Trophoblast cell (in vitro differentiated cells and primary cell): ENCODE results near the gene EPHA3.

ENCODE experiments used
- DNase-seq, 2 donors: peaks; one replicate each; pipeline ENCODE4 v3.0.0-alpha.2; 2016
- H2AFZ ChIP-seq: 2 replicates; pipeline ENCODE4 v1.6.1; 2013; ENCODE audit warnings: low read length, moderate library complexity, mild to moderate bottlenecking; ENCODE audit not compliant: insufficient read depth, poor library complexity
- H2AK5ac ChIP-seq: 2 replicates; pipeline ENCODE4 v1.6.1; 2013; ENCODE audit warnings: mild to moderate bottlenecking, low read length
- H2BK120ac ChIP-seq: 2 replicates; pipeline ENCODE4 v1.6.1; 2013; ENCODE audit warnings: low read length, mild to moderate bottlenecking, moderate library complexity; ENCODE audit not compliant: insufficient read depth, poor library complexity
- H2BK12ac ChIP-seq: 2 replicates; pipeline ENCODE4 v1.6.1; 2013; ENCODE audit warnings: mild to moderate bottlenecking, low read length, moderate library complexity
- H2BK5ac ChIP-seq: 2 replicates; pipeline ENCODE4 v1.6.1; 2013; ENCODE audit warnings: low read length, low read depth, moderate library complexity, mild to moderate bottlenecking; ENCODE audit not compliant: poor library complexity
- H3K14ac ChIP-seq: 2 replicates; pipeline ENCODE4 v1.6.1; 2013; ENCODE audit warnings: mild to moderate bottlenecking, low read length
- H3K18ac ChIP-seq: 2 replicates; pipeline ENCODE4 v1.6.1; 2013; ENCODE audit warnings: mild to moderate bottlenecking, low read length
- H3K23ac ChIP-seq: 2 replicates; pipeline ENCODE4 v1.6.1; 2013; ENCODE audit warnings: low read length
- H3K27ac ChIP-seq: 2 replicates; pipeline ENCODE4 v1.5.1; 2013; ENCODE audit warnings: low read depth, mild to moderate bottlenecking, inconsistent platforms, low read length, moderate library complexity
- H3K27me3 ChIP-seq: 2 replicates; pipeline ENCODE4 v1.6.1; 2013; ENCODE audit warnings: inconsistent platforms, mild to moderate bottlenecking, low read length, moderate library complexity; ENCODE audit not compliant: insufficient read depth
- H3K36me3 ChIP-seq, 2 experiments: 1 replicate in 1 of 2; 2 replicates in 1 of 2; pipeline ENCODE4 v1.6.1; 2013; ENCODE audit warnings: low read length in 2 of 2, mild to moderate bottlenecking in 2 of 2, moderate library complexity in 1 of 2; ENCODE audit not compliant: insufficient read depth in 2 of 2, control insufficient read depth in 1 of 2
- H3K4ac ChIP-seq: 2 replicates; pipeline ENCODE4 v1.6.1; 2013; ENCODE audit warnings: low read depth, mild to moderate bottlenecking, low read length, moderate library complexity
- H3K4me1 ChIP-seq, 2 experiments: 1 replicate in 1 of 2; 2 replicates in 1 of 2; pipeline ENCODE4 v1.6.1; 2013; ENCODE audit warnings: low read length in 2 of 2, mild to moderate bottlenecking in 2 of 2, moderate library complexity in 1 of 2; ENCODE audit not compliant: insufficient read depth in 2 of 2, control insufficient read depth in 1 of 2
- H3K4me2 ChIP-seq: 2 replicates; pipeline ENCODE4 v1.6.1; 2013; ENCODE audit warnings: inconsistent platforms, mild to moderate bottlenecking, low read length, moderate library complexity
- H3K4me3 ChIP-seq: 2 replicates; pipeline ENCODE4 v1.5.1; 2013; ENCODE audit warnings: mild to moderate bottlenecking, low read depth, low read length, inconsistent platforms
- H3K79me1 ChIP-seq: one replicate; pipeline ENCODE4 v1.6.1; 2013; ENCODE audit warnings: low read length
- H3K79me2 ChIP-seq: 2 replicates; pipeline ENCODE4 v1.6.1; 2013; ENCODE audit warnings: low read length, mild to moderate bottlenecking; ENCODE audit not compliant: control insufficient read depth, insufficient read depth, poor library complexity
- H3K9ac ChIP-seq: 2 replicates; pipeline ENCODE4 v1.6.1; 2013; ENCODE audit warnings: mild to moderate bottlenecking, low read length
- H3K9me3 ChIP-seq: 2 replicates; pipeline ENCODE4 v1.6.1; 2013; ENCODE audit warnings: low read depth, mild to moderate bottlenecking, control low read depth, inconsistent platforms, low read length; ENCODE audit not compliant: insufficient read depth
- H4K12ac ChIP-seq: 2 replicates; pipeline ENCODE4 v1.6.1; 2013; ENCODE audit warnings: low read depth, mild to moderate bottlenecking, low read length, moderate library complexity
- H4K8ac ChIP-seq: 2 replicates; pipeline ENCODE4 v1.6.1; 2013; ENCODE audit warnings: low read depth, mild to moderate bottlenecking, low read length, moderate library complexity
- H4K91ac ChIP-seq: one replicate; pipeline ENCODE4 v1.6.1; 2013; ENCODE audit warnings: low read depth, mild to moderate bottlenecking, low read length, moderate library complexity
- WGBS: extraction: QIAGEN DNeasy Blood & Tissue Kit; methylation state at CpG from one replicate; pipeline ENCODE4 v1.1.7; 2013; ENCODE audit warnings: missing lambda C conversion rate; ENCODE audit not compliant: insufficient read length, insufficient coverage; ENCODE audit errors: extremely low coverage; 5-methylcytosine and 5-hydroxymethylcytosine counted together

The EPHA3 gene

GRCh38 chr3:89414270-89414669, 306.8 kb downstream of the EPHA3 start:
- H2BK120ac ChIP-seq: no peak overlapping the region
- H3K14ac ChIP-seq: no peak overlapping the region
- H3K4me2 ChIP-seq: no peak overlapping the region
- no peaks in the 10 kb centered on the region for H3K79me1 ChIP-seq
- H3K27me3 ChIP-seq: no peaks in the 10 kb centered on the region
- no CpG with 5 or more reads among the region's 4 CpGs for WGBS
- H3K4ac ChIP-seq: no peak overlapping the region
- H3K4me1 ChIP-seq: no peaks in the 10 kb centered on the region
- H3K18ac ChIP-seq: no peak overlapping the region
- H3K23ac ChIP-seq: no peak overlapping the region
- no peak overlapping the region for H3K4me3 ChIP-seq
- no peaks in the 10 kb centered on the region for H3K36me3 ChIP-seq
- no peak for DNase-seq
- no peak overlapping the region for H3K9ac ChIP-seq
- H3K79me2 ChIP-seq: no peaks in the 10 kb centered on the region
- H2AK5ac ChIP-seq: no peak overlapping the region
- no peak overlapping the region for H2BK12ac ChIP-seq
- no peak overlapping the region for H4K12ac ChIP-seq
- no peak overlapping the region for H2BK5ac ChIP-seq
- H3K9me3 ChIP-seq: no peaks in the 10 kb centered on the region
- no peak overlapping the region for H2AFZ ChIP-seq
- H4K91ac ChIP-seq: no peak overlapping the region
- H3K27ac ChIP-seq: no peak overlapping the region
- H4K8ac ChIP-seq: no peak overlapping the region

GRCh38 chr3:89419647-89420241, 312.3 kb downstream of the EPHA3 start:
- no peak overlapping the region for H3K4me2 ChIP-seq
- H2BK120ac ChIP-seq: no peak overlapping the region
- no peak overlapping the region for H3K9ac ChIP-seq
- no peak overlapping the region for H3K4me3 ChIP-seq
- no peaks in the 10 kb centered on the region for H3K4me1 ChIP-seq
- no peaks in the 10 kb centered on the region for H3K27me3 ChIP-seq
- no peak overlapping the region for H2BK5ac ChIP-seq
- H2AK5ac ChIP-seq: no peak overlapping the region
- H3K18ac ChIP-seq: no peak overlapping the region
- H3K9me3 ChIP-seq: no peaks in the 10 kb centered on the region
- no peak overlapping the region for H2AFZ ChIP-seq
- H3K79me2 ChIP-seq: no peaks in the 10 kb centered on the region
- no peaks in the 10 kb centered on the region for H3K79me1 ChIP-seq
- no peak overlapping the region for H3K27ac ChIP-seq
- H4K91ac ChIP-seq: no peak overlapping the region
- no peak overlapping the region for H3K4ac ChIP-seq
- H3K14ac ChIP-seq: no peak overlapping the region
- H4K8ac ChIP-seq: no peak overlapping the region
- H3K36me3 ChIP-seq: no peaks in the 10 kb centered on the region
- H2BK12ac ChIP-seq: no peak overlapping the region
- DNase-seq: no peak
- no peak overlapping the region for H4K12ac ChIP-seq
- no peak overlapping the region for H3K23ac ChIP-seq
- no CpG with 5 or more reads among the region's 3 CpGs for WGBS

GRCh38 chr3:89426060-89426459, 318.6 kb downstream of the EPHA3 start:
- no peaks in the 10 kb centered on the region for H3K79me2 ChIP-seq
- H4K8ac ChIP-seq: no peak overlapping the region
- H3K4ac ChIP-seq: no peak overlapping the region
- H3K27me3 ChIP-seq: no peaks in the 10 kb centered on the region
- no peak overlapping the region for H3K4me2 ChIP-seq
- H2BK120ac ChIP-seq: no peak overlapping the region
- H2BK12ac ChIP-seq: no peak overlapping the region
- H3K79me1 ChIP-seq: no peaks in the 10 kb centered on the region
- no peak for DNase-seq
- no peak overlapping the region for H3K4me3 ChIP-seq
- no peaks in the 10 kb centered on the region for H3K4me1 ChIP-seq
- H3K14ac ChIP-seq: no peak overlapping the region
- no peaks in the 10 kb centered on the region for H3K9me3 ChIP-seq
- no peak overlapping the region for H2AK5ac ChIP-seq
- no CpG with 5 or more reads among the region's 5 CpGs for WGBS
- no peak overlapping the region for H3K23ac ChIP-seq
- H3K36me3 ChIP-seq: no peaks in the 10 kb centered on the region
- no peak overlapping the region for H3K9ac ChIP-seq
- no peak overlapping the region for H3K27ac ChIP-seq
- no peak overlapping the region for H3K18ac ChIP-seq
- H4K12ac ChIP-seq: no peak overlapping the region
- no peak overlapping the region for H2BK5ac ChIP-seq
- no peak overlapping the region for H2AFZ ChIP-seq
- no peak overlapping the region for H4K91ac ChIP-seq

- no peaks in the 10 kb centered on the region for H3K79me2 ChIP-seq
- no peaks in the 10 kb centered on the region for H3K9me3 ChIP-seq
- no peak overlapping the region for H3K14ac ChIP-seq
- no peak overlapping the region for H3K9ac ChIP-seq
- no CpG with 5 or more reads among the region's 7 CpGs for whole genome bisulfite sequencing
- no peak overlapping the region for H2AK5ac ChIP-seq
- no peak overlapping the region for H3K27ac ChIP-seq
- no peaks in the 10 kb centered on the region for H3K27me3 ChIP-seq
- no peak overlapping the region for H2BK5ac ChIP-seq
- no peak overlapping the region for H3K4me3 ChIP-seq
- H2BK120ac ChIP-seq: no peak overlapping the region
- H4K8ac ChIP-seq: no peak overlapping the region
- no peak overlapping the region for H3K4ac ChIP-seq
- no peaks in the 10 kb centered on the region for H3K4me1 ChIP-seq
- no peak overlapping the region for H4K12ac ChIP-seq
- H2AFZ ChIP-seq: no peak overlapping the region
- H3K23ac ChIP-seq: no peak overlapping the region
- H3K79me1 ChIP-seq: no peaks in the 10 kb centered on the region
- no peak overlapping the region for H3K4me2 ChIP-seq
- no peak for DNase-seq
- no peak overlapping the region for H3K18ac ChIP-seq
- no peak overlapping the region for H4K91ac ChIP-seq
- H2BK12ac ChIP-seq: no peak overlapping the region
- no peaks in the 10 kb centered on the region for H3K36me3 ChIP-seq
Measured at GRCh38 chr3:89434621-89435380, 327.4 kb downstream of the EPHA3 start.
